ENCODE results near the gene WDFY2. TPM values are rescaled to one million over a fixed set of nuclear protein-coding genes. Genes with fewer than 3 reads are reported as not detected.

Gene WDFY2
- total and polyA plus RNA-seq, 2 of the 13 experiments (the other 11 are each of a cell fraction or from before 2014, with no cell fraction given): 22.6 to 27.0 TPM

DNA sequence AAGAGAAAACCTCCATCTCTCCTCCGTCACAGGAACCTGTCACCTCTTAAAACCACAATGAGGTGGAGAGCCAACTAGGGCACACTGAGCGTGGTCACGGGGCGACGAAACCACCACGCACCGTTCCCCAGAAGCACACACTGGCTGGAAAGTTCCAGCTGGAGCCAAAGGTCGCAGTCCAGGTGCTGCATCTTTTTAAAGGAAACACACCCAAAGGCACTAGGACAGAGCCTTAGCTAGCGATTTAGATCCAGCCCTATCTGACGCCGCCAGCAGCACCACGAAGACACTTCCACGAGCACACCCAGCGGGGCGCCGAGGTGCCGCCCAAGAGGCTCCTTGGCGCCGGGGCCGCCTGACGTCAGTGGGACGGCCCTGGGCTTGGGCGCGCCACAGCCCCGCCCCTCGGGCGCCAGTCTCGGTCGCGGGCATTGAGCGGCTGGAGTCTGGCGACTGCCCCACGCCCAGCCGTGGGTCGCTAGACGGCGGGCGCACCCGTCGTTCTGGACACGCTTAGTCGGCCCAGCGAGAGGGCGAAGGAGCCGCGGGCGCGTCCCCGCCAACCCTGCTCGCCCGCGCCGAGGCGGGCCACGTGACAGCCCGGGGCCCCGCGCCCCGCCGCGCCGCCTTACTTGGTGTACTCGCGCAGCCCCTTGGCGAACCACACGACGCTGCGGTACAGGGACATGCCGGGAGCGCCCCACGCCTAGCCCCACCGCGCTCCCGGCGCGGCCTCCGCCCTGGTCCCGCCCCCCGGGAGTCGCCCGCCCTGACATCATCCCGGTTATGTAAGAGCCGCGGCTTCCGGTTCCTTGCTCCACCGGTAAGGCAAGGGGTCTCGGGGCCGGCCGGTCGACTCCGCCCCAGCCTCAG, 219.4 kb downstream of the WDFY2 start, which contains the start of gene DHRS12 (continued):
- TF ChIP-seq HINFP (CRISPR knock-in tag; IDR thresholded peaks at IDR 0.05; ENCODE audit: low read depth): no peak
- TF ChIP-seq, protein P1, sequence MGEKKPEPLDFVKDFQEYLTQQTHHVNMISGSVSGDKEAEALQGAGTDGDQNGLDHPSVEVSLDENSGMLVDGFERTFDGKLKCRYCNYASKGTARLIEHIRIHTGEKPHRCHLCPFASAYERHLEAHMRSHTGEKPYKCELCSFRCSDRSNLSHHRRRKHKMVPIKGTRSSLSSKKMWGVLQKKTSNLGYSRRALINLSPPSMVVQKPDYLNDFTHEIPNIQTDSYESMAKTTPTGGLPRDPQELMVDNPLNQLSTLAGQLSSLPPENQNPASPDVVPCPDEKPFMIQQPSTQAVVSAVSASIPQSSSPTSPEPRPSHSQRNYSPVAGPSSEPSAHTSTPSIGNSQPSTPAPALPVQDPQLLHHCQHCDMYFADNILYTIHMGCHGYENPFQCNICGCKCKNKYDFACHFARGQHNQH (CRISPR knock-in tag; IDR thresholded peaks at IDR 0.05): no peak; the same call in 1 of the 2 replicates
- TF ChIP-seq MTA1 (CRISPR knock-in tag; IDR thresholded peaks at IDR 0.05; ENCODE audit: borderline replicate concordance): no peak
- no peak for TF ChIP-seq MLLT10 (CRISPR knock-in tag; IDR thresholded peaks at IDR 0.05)
- no peak for TF ChIP-seq STAT5B (CRISPR knock-in tag; IDR thresholded peaks at IDR 0.05)
- TF ChIP-seq, protein P2, sequence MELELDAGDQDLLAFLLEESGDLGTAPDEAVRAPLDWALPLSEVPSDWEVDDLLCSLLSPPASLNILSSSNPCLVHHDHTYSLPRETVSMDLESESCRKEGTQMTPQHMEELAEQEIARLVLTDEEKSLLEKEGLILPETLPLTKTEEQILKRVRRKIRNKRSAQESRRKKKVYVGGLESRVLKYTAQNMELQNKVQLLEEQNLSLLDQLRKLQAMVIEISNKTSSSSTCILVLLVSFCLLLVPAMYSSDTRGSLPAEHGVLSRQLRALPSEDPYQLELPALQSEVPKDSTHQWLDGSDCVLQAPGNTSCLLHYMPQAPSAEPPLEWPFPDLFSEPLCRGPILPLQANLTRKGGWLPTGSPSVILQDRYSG (CRISPR knock-in tag; IDR thresholded peaks at IDR 0.05): no peak
- TF ChIP-seq IKZF4 (CRISPR knock-in tag; IDR thresholded peaks at IDR 0.05; ENCODE audit: borderline replicate concordance, low read depth, not compliant biosample characterization): peak; percentile 82
- TF ChIP-seq TBP (CRISPR knock-in tag; IDR thresholded peaks at IDR 0.05): no peak
- 0 out of 2 replicates have a peak, but pooled peaks have one; percentile 31 for TF ChIP-seq ZNF691 (CRISPR knock-in tag; IDR thresholded peaks at IDR 0.05; ENCODE audit: borderline replicate concordance, low read depth)
- no peak for TF ChIP-seq ZNF333 (CRISPR knock-in tag; IDR thresholded peaks at IDR 0.05; ENCODE audit: borderline replicate concordance)
- TF ChIP-seq MTA3 (CRISPR knock-in tag; IDR thresholded peaks at IDR 0.05): no peak
- TF ChIP-seq RFXAP (CRISPR knock-in tag; IDR thresholded peaks at IDR 0.05; ENCODE audit: borderline replicate concordance): no peak
- no peak for TF ChIP-seq TSC22D2 (CRISPR knock-in tag; IDR thresholded peaks at IDR 0.05; ENCODE audit: borderline replicate concordance)
- no peak for TF ChIP-seq ZNF780A (CRISPR knock-in tag; IDR thresholded peaks at IDR 0.05)
- TF ChIP-seq ATRX (CRISPR knock-in tag; IDR thresholded peaks at IDR 0.05; ENCODE audit: borderline replicate concordance): no peak
- no peak for TF ChIP-seq FOXJ3 (CRISPR knock-in tag; IDR thresholded peaks at IDR 0.05; ENCODE audit: borderline replicate concordance)
- TF ChIP-seq POGK (CRISPR knock-in tag; conservative IDR thresholded peaks at IDR 0.05): 0 out of 2 replicates have a peak, but pooled peaks have one; percentile 51
- TF ChIP-seq, protein P3, sequence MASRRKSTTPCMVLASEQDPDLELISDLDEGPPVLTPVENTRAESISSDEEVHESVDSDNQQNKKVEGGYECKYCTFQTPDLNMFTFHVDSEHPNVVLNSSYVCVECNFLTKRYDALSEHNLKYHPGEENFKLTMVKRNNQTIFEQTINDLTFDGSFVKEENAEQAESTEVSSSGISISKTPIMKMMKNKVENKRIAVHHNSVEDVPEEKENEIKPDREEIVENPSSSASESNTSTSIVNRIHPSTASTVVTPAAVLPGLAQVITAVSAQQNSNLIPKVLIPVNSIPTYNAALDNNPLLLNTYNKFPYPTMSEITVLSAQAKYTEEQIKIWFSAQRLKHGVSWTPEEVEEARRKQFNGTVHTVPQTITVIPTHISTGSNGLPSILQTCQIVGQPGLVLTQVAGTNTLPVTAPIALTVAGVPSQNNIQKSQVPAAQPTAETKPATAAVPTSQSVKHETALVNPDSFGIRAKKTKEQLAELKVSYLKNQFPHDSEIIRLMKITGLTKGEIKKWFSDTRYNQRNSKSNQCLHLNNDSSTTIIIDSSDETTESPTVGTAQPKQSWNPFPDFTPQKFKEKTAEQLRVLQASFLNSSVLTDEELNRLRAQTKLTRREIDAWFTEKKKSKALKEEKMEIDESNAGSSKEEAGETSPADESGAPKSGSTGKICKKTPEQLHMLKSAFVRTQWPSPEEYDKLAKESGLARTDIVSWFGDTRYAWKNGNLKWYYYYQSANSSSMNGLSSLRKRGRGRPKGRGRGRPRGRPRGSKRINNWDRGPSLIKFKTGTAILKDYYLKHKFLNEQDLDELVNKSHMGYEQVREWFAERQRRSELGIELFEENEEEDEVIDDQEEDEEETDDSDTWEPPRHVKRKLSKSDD (CRISPR knock-in tag; IDR thresholded peaks at IDR 0.05; ENCODE audit: low read depth): peak; percentile 64; the same call in 1 of the 2 replicates
- peak; percentile 19; the same call in 1 of the 2 replicates for TF ChIP-seq MXD4 (CRISPR knock-in tag; IDR thresholded peaks at IDR 0.05)

Data from HepG2 (cell line).